H1 (cell line): ENCODE measurements around the gene BCL2A1. TPM values are rescaled to one million over a fixed set of nuclear protein-coding genes. Genes with fewer than 3 reads are reported as not detected.

Experiments
- ASH2L ChIP-seq: fragments of 200-600, 300-600 bp; sonication (generic); IDR thresholded peaks from one replicate; pipeline ENCODE4 v1.7.1; 2017; ENCODE audit warnings: low read length
- CBX5 ChIP-seq: fragments of 300-800, 300-1000 bp; sonication (generic); IDR thresholded peaks from 2 replicates; pipeline ENCODE4 v1.7.1; 2016; ENCODE audit warnings: antibody characterized with exemption, low read length, low read depth
- CHD7 ChIP-seq: fragments of 300-600 bp; sonication (generic); IDR thresholded peaks from 2 replicates; pipeline ENCODE4 v1.7.1; 2012; ENCODE audit warnings: low read length, moderate library complexity, mild to moderate bottlenecking, inconsistent platforms; ENCODE audit not compliant: insufficient replicate concordance
- E2F6 ChIP-seq: IDR thresholded peaks from 2 replicates; pipeline ENCODE4 v1.6.1; 2012; ENCODE audit warnings: inconsistent platforms
- EZH2 ChIP-seq: fragments of 200-600 bp; sonication (generic); IDR thresholded peaks from 2 replicates; pipeline ENCODE4 v1.7.1; 2012; ENCODE audit warnings: low read depth, mild to moderate bottlenecking, moderate library complexity, low read length, inconsistent platforms; ENCODE audit not compliant: severe bottlenecking
- HDAC2 ChIP-seq, 2 experiments: fragments of 300-600 bp in 1 of 2; sonication (generic) in 1 of 2; IDR thresholded peaks; 2 replicates each; pipeline ENCODE4 v1.6.1; 2011 to 2012; ENCODE audit warnings: low read depth in 2 of 2, low read length in 2 of 2, mild to moderate bottlenecking in 2 of 2, moderate library complexity in 2 of 2, borderline replicate concordance in 1 of 2, inconsistent platforms in 1 of 2
- HDAC6 ChIP-seq: IDR thresholded peaks from one replicate; pipeline ENCODE4 v1.7.1; 2012; ENCODE audit warnings: low read depth, mild to moderate bottlenecking, inconsistent platforms, low read length, moderate library complexity
- PHF8 ChIP-seq: fragments of 200-600 bp; sonication (generic); conservative IDR thresholded peaks from 2 replicates; pipeline ENCODE4 v1.7.1; 2012; ENCODE audit warnings: low read depth, mild to moderate bottlenecking, inconsistent platforms, low read length, moderate library complexity
- SP2 ChIP-seq: IDR thresholded peaks from 2 replicates; pipeline ENCODE4 v1.6.1; 2012; ENCODE audit warnings: mild to moderate bottlenecking, low read length, inconsistent platforms
- TAF1 ChIP-seq: IDR thresholded peaks from 2 replicates; pipeline ENCODE4 v1.6.1; 2011; ENCODE audit warnings: mild to moderate bottlenecking, low read depth, low read length
- ZNF274 ChIP-seq: IDR thresholded peaks from 2 replicates; pipeline ENCODE4 v1.7.0; 2012; ENCODE audit warnings: low read length, borderline replicate concordance; ENCODE audit errors: extremely low read depth
- polyA plus RNA-seq, 7 experiments: library from polyadenylated mRNA; depleted of rRNA in 3 of 7; stranded (reverse) in 5 of 7; unstranded in 2 of 7; fragments of >200 nt in 5 of 7; fragments of 200-250 nt in 2 of 7; gene quantifications; 1 replicate in 5 of 7; 2 replicates in 1 of 7; 4 replicates in 1 of 7; pipeline versions ENCODE4 v1.2.1 to v1.2.3, GENCODE V29; 2011 to 2013; ENCODE audit warnings: missing spikeins in 2 of 7, mixed read lengths in 2 of 7
- total RNA-seq: library from RNA; stranded (reverse); fragmentation: NEBNext Ultra II Directional; extraction: Animal tissue kit (Norgen Biotek cat#: 25700); gene quantifications from 2 replicates; pipeline ENCODE4 v1.2.1, GENCODE V29; 2021

Gene BCL2A1
- total and polyA plus RNA-seq, 2 of the 8 experiments (the other 6 are each of a cell fraction or from before 2014, with no cell fraction given): not detected

GRCh38 chr15:79957741-79958140 lies 13.3 kb downstream of the BCL2A1 start (continued):
- no peak for TF ChIP-seq CHD7
- TF ChIP-seq TAF1: no peak
- no peak for TF ChIP-seq ASH2L
- TF ChIP-seq CBX5: no peak
- no peak for TF ChIP-seq HDAC2 (IDR thresholded peaks at IDR 0.05; ENCODE audit: borderline replicate concordance in 1 of 2, low read depth in 2 of 2, low read length in 2 of 2)
- no peak for TF ChIP-seq EZH2
- TF ChIP-seq E2F6: no peak
- TF ChIP-seq HDAC6: no peak
- TF ChIP-seq PHF8: no peak
- TF ChIP-seq SP2: no peak
- TF ChIP-seq ZNF274: no peak
